ENCODE measurements around the gene ATG2A.

The ATG2A gene

GRCh38 chr11:64909653-64910343 lies 7.2 kb downstream of the ATG2A start:
- Histone ChIP-seq H2AFZ (ENCODE audit: low read length) (no peak overlapping the region), H4K20me1 (ENCODE audit: insufficient read depth, low read length) (no peaks in the 10 kb centered on the region), H3K9ac (ENCODE audit: low read length) (no peak overlapping the region), H3K9me3 (replicated peaks; ENCODE audit: insufficient read depth, low read length) (no peaks in the 10 kb centered on the region), H3K9me2 (replicated peaks; ENCODE audit: insufficient read depth, low read length) (no peaks in the 10 kb centered on the region), H3K79me2 (ENCODE audit: low read length) (no peaks in the 10 kb centered on the region), H3F3A (ENCODE audit: insufficient read depth, low read length) (no peaks in the 10 kb centered on the region), H3K27ac (ENCODE audit: low read length) (no peak overlapping the region), H3K27me3 (replicated peaks; ENCODE audit: insufficient read depth, low read length) (no peaks in the 10 kb centered on the region), H3K4me3 (ENCODE audit: low read length) (no peak overlapping the region), H3K36me3 (replicated peaks; ENCODE audit: insufficient read depth, low read length) (no peaks in the 10 kb centered on the region; the same call in 1 of the 2 replicates), H3K4me1 (ENCODE audit: low read length) (no peaks in the 10 kb centered on the region), H3K4me2 (ENCODE audit: low read depth, low read length) (no peak overlapping the region)
- DNase-seq: no peak
- TF ChIP-seq CTCF (IDR thresholded peaks at IDR 0.05; ENCODE audit: low read length) (no peak), EZH2 (optimal IDR thresholded peaks at IDR 0.05; ENCODE audit: low read depth, low read length) (no peak), EZH2phosphoT487 (IDR thresholded peaks at IDR 0.05; ENCODE audit: low read length) (no peak)

- no peaks in the 10 kb centered on the region for H4K20me1 ChIP-seq (ENCODE audit: insufficient read depth, low read length)
- no peaks in the 10 kb centered on the region for H3K4me1 ChIP-seq (ENCODE audit: low read length)
- H3K9me2 ChIP-seq (replicated peaks; ENCODE audit: insufficient read depth, low read length): no peaks in the 10 kb centered on the region
- H3K79me2 ChIP-seq (ENCODE audit: low read length): no peaks in the 10 kb centered on the region
- no peaks in the 10 kb centered on the region; the same call in 1 of the 2 replicates for H3K36me3 ChIP-seq (replicated peaks; ENCODE audit: insufficient read depth, low read length)
- no peak overlapping the region for H2AFZ ChIP-seq (ENCODE audit: low read length)
- no peak overlapping the region for H3K27ac ChIP-seq (ENCODE audit: low read length)
- DNase-seq: no peak
- TF ChIP-seq EZH2 (optimal IDR thresholded peaks at IDR 0.05; ENCODE audit: low read depth, low read length): no peak
- no peak for TF ChIP-seq EZH2phosphoT487 (IDR thresholded peaks at IDR 0.05; ENCODE audit: low read length)
- TF ChIP-seq CTCF (IDR thresholded peaks at IDR 0.05; ENCODE audit: low read length): no peak
- no peak overlapping the region for H3K4me2 ChIP-seq (ENCODE audit: low read depth, low read length)
- H3K9ac ChIP-seq (ENCODE audit: low read length): no peak overlapping the region
- H3K27me3 ChIP-seq (replicated peaks; ENCODE audit: insufficient read depth, low read length): no peaks in the 10 kb centered on the region
- H3F3A ChIP-seq (ENCODE audit: insufficient read depth, low read length): no peaks in the 10 kb centered on the region
- no peaks in the 10 kb centered on the region for H3K9me3 ChIP-seq (replicated peaks; ENCODE audit: insufficient read depth, low read length)
- no peak overlapping the region for H3K4me3 ChIP-seq (ENCODE audit: low read length)
Measured at GRCh38 chr11:64908766-64909165, 8.2 kb downstream of the ATG2A start.

GRCh38 chr11:64906314-64906635 lies 10.7 kb downstream of the ATG2A start:
- Histone ChIP-seq H3K9me2 (replicated peaks; ENCODE audit: insufficient read depth, low read length) (no peaks in the 10 kb centered on the region), H3K9me3 (replicated peaks; ENCODE audit: insufficient read depth, low read length) (no peaks in the 10 kb centered on the region), H4K20me1 (ENCODE audit: insufficient read depth, low read length) (no peaks in the 10 kb centered on the region), H2AFZ (ENCODE audit: low read length) (no peak overlapping the region), H3K9ac (ENCODE audit: low read length) (no peak overlapping the region), H3K27me3 (replicated peaks; ENCODE audit: insufficient read depth, low read length) (no peaks in the 10 kb centered on the region), H3F3A (ENCODE audit: insufficient read depth, low read length) (no peaks in the 10 kb centered on the region), H3K4me2 (ENCODE audit: low read depth, low read length) (no peak overlapping the region), H3K79me2 (ENCODE audit: low read length) (no peaks in the 10 kb centered on the region), H3K4me1 (ENCODE audit: low read length) (no peaks in the 10 kb centered on the region), H3K4me3 (ENCODE audit: low read length) (no peak overlapping the region), H3K36me3 (replicated peaks; ENCODE audit: insufficient read depth, low read length) (no peaks in the 10 kb centered on the region; the same call in 1 of the 2 replicates), H3K27ac (ENCODE audit: low read length) (no peak overlapping the region)
- no peak for TF ChIP-seq EZH2 (optimal IDR thresholded peaks at IDR 0.05; ENCODE audit: low read depth, low read length)
- no peak for TF ChIP-seq EZH2phosphoT487 (IDR thresholded peaks at IDR 0.05; ENCODE audit: low read length)
- no peak for TF ChIP-seq CTCF (IDR thresholded peaks at IDR 0.05; ENCODE audit: low read length)
- no peak for DNase-seq

Data from MM.1S (cell line).